ENCODE data around the gene ARL8A. TPM values are rescaled to one million over a fixed set of nuclear protein-coding genes. Genes with fewer than 3 reads are reported as not detected.
"Not testable (repeated sequence)": the region's sequence is repeated elsewhere in the genome, so short reads cannot be mapped to it uniquely, and the experiment has no call there.

Gene ARL8A
- total and polyA plus RNA-seq, 2 donors (not counting 1 experiment from before 2014, with no cell fraction given), result 67.6 to 70.7 TPM

DNA sequence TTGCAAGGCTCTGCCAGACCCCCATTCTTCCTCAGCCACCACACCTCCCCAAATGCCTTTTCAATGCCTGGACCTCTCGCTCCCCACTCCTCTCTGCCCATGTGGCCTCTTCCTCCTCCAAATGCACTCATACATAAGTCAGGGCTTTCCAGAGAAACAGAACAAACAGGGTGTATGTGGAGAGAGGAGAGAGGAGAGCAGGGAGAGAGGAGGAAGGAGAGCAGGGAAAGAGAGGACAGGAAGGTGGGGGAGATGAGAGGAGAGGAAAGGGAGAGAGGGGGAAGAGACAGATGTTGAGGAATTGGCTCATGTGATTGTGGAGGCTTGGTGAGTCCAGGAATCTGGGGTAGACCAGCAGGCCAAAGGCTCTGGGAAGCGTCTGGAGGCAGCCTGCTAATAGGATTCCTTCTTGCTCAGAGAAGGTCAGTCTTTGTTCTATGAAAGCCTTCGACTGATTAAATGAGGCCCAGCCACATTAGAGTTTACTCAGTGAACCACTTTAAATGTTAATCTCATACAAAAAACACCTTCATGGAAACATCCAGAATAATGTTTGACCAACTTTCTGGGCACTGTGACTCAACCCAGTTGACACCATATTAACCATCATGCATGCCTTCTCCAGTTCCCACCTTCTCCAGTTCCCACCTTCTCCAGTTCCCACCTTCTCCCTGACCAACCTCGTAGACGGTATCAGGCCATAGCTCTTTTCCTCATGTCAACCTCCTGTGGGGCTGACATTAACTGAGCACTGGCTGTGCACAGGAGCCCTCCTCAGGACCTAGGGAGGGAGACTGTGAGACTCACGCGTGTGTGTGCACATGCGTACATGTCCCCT is 37.7 kb upstream of the ARL8A start:
- no peak overlapping the region for H3K4me3 Mint-ChIP-seq
- Histone ChIP-seq H3K9me3 (ENCODE audit: control extremely low read depth in 1 of 3, control insufficient read depth in 2 of 3, insufficient read depth in 1 of 3, low read length in 2 of 3) (no peaks in the 10 kb centered on the region), H4K20me1 (ENCODE audit: control insufficient read depth, insufficient read depth, low read length, poor library complexity, severe bottlenecking) (no peaks in the 10 kb centered on the region), H3K27me3 (replicated peaks in 1 of 4; ENCODE audit: control extremely low read depth in 1 of 4, control insufficient read depth in 3 of 4, insufficient read depth in 4 of 4, low read length in 3 of 4) (peaks cover 0 to 25% (median 5%) of the 10 kb centered on the region in 4 experiments), H2AFZ (ENCODE audit: insufficient read depth, low read depth, low read length, poor library complexity, severe bottlenecking) (no peak overlapping the region), H3K4me2 (replicated peaks; ENCODE audit: low read depth, low read length, poor library complexity, severe bottlenecking) (no peak overlapping the region), H3K36me3 (replicated peaks in 1 of 2; ENCODE audit: control extremely low read depth in 1 of 2, control insufficient read depth in 1 of 2, extremely low read depth in 1 of 2, insufficient read depth in 2 of 2, low read length in 1 of 2) (no peaks in the 10 kb centered on the region), H3K79me2 (ENCODE audit: control insufficient read depth, insufficient read depth, low read length) (no peaks in the 10 kb centered on the region), H3K4me1 (ENCODE audit: control insufficient read depth in 2 of 2, insufficient read depth in 2 of 2, low read length in 2 of 2) (peaks cover 5 to 6% of the 10 kb centered on the region in 2 donors), H3K27ac (ENCODE audit: low read length in 2 of 2) (no peak overlapping the region), H3K4me3 (ENCODE audit: control extremely low read depth in 1 of 5, extremely low read depth in 1 of 5, insufficient read depth in 1 of 5, low read depth in 2 of 5, low read length in 4 of 5) (no peak overlapping the region), H3K9ac (ENCODE audit: low read length) (no peak overlapping the region)
- POLR2A ChIA-PET, result no interaction called here
- H3K27ac Mint-ChIP-seq, result no peak overlapping the region
- CTCF ChIA-PET, result interaction anchor here (1.6 to 5.6 kb wide), 3 partner anchors 11 to 27 kb away, joined by 7 to 37 read pairs (median 14); partner anchors contain the start of genes LGR6 and PTPN7
- DNase-seq (no peak), ATAC-seq (ENCODE audit: low read depth) (no peak)
- 96% methylated on average over 7 of the region's 8 CpGs for WGBS (ENCODE audit: insufficient coverage)
- intact Hi-C loops (cut with micrococcal nuclease), result no loop called here
- TF ChIP-seq, protein P1, sequence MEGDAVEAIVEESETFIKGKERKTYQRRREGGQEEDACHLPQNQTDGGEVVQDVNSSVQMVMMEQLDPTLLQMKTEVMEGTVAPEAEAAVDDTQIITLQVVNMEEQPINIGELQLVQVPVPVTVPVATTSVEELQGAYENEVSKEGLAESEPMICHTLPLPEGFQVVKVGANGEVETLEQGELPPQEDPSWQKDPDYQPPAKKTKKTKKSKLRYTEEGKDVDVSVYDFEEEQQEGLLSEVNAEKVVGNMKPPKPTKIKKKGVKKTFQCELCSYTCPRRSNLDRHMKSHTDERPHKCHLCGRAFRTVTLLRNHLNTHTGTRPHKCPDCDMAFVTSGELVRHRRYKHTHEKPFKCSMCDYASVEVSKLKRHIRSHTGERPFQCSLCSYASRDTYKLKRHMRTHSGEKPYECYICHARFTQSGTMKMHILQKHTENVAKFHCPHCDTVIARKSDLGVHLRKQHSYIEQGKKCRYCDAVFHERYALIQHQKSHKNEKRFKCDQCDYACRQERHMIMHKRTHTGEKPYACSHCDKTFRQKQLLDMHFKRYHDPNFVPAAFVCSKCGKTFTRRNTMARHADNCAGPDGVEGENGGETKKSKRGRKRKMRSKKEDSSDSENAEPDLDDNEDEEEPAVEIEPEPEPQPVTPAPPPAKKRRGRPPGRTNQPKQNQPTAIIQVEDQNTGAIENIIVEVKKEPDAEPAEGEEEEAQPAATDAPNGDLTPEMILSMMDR (IDR thresholded peaks at IDR 0.05), result no peak
- no peak for TF ChIP-seq EZH2 (IDR thresholded peaks at IDR 0.05; ENCODE audit: borderline replicate concordance, insufficient read depth, low read depth, low read length, poor library complexity, severe bottlenecking)
- H3K27me3 Mint-ChIP-seq, result peaks cover 35% of the 10 kb centered on the region
- peaks cover 11% of the 10 kb centered on the region for H3K4me1 Mint-ChIP-seq
- H3K9me3 Mint-ChIP-seq (ENCODE audit: insufficient read depth), result no peaks in the 10 kb centered on the region

DNA sequence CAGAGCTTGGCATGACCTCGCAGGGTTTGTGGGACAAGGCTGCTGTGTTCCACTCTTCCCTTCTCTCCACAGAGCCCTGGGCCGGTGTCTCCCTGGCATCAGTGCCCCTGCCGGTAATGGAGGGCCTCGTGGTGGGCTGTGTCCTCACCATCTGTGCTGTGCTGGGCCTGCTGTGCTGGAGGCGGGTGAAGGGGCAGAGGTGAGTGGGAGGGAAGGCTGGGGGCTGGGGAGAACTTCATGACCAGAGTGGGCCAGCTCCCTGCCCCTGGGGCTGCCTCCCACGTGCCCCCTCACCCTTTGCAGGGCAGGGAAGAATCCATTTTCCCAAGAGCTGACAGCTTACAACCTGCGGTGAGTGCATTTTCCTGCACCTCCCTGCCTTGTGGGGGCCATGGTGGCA is 37.0 kb upstream of the ARL8A start:
- Mint-ChIP-seq H3K27me3 (peaks cover 32% of the 10 kb centered on the region), H3K4me1 (peaks cover 11% of the 10 kb centered on the region), H3K4me3 (no peak overlapping the region), H3K9me3 (ENCODE audit: insufficient read depth) (no peaks in the 10 kb centered on the region), H3K27ac (no peak overlapping the region)
- no peaks in the 10 kb centered on the region for H3K36me3 ChIP-seq (replicated peaks in 1 of 2; ENCODE audit: control extremely low read depth in 1 of 2, control insufficient read depth in 1 of 2, extremely low read depth in 1 of 2, insufficient read depth in 2 of 2, low read length in 1 of 2)
- WGBS (ENCODE audit: insufficient coverage), result 88% methylated on average over 7 of the region's 7 CpGs
- no peak overlapping the region for H3K9ac ChIP-seq (ENCODE audit: low read length)
- no peak overlapping the region for H3K4me2 ChIP-seq (replicated peaks; ENCODE audit: low read depth, low read length, poor library complexity, severe bottlenecking)
- no peak overlapping the region for H2AFZ ChIP-seq (ENCODE audit: insufficient read depth, low read depth, low read length, poor library complexity, severe bottlenecking)
- no peaks in the 10 kb centered on the region for H4K20me1 ChIP-seq (ENCODE audit: control insufficient read depth, insufficient read depth, low read length, poor library complexity, severe bottlenecking)
- no peak overlapping the region for H3K27ac ChIP-seq (ENCODE audit: low read length in 2 of 2)
- H3K27me3 ChIP-seq (replicated peaks in 1 of 4; ENCODE audit: control extremely low read depth in 1 of 4, control insufficient read depth in 3 of 4, insufficient read depth in 4 of 4, low read length in 3 of 4), result peaks cover 0 to 22% (median 5%) of the 10 kb centered on the region in 4 experiments
- ATAC-seq (ENCODE audit: low read depth), result no peak
- ChIA-PET CTCF (interaction anchor here (1.4 to 3.1 kb wide), 3 partner anchors 8 to 18 kb away, joined by 5 to 18 read pairs (median 6); no protein-coding TSS in a partner anchor), POLR2A (no interaction called here)
- intact Hi-C loops (cut with micrococcal nuclease), result no loop called here
- no peaks in the 10 kb centered on the region for H3K9me3 ChIP-seq (ENCODE audit: control extremely low read depth in 1 of 3, control insufficient read depth in 2 of 3, insufficient read depth in 1 of 3, low read length in 2 of 3)
- no peak for DNase-seq
- TF ChIP-seq, protein P1 (IDR thresholded peaks at IDR 0.05), result no peak
- TF ChIP-seq EZH2 (IDR thresholded peaks at IDR 0.05; ENCODE audit: borderline replicate concordance, insufficient read depth, low read depth, low read length, poor library complexity, severe bottlenecking), result no peak
- no peak overlapping the region for H3K4me3 ChIP-seq (ENCODE audit: control extremely low read depth in 1 of 5, extremely low read depth in 1 of 5, insufficient read depth in 1 of 5, low read depth in 2 of 5, low read length in 4 of 5)
- H3K79me2 ChIP-seq (ENCODE audit: control insufficient read depth, insufficient read depth, low read length), result no peaks in the 10 kb centered on the region
- peaks cover 5 to 6% of the 10 kb centered on the region in 2 donors for H3K4me1 ChIP-seq (ENCODE audit: control insufficient read depth in 2 of 2, insufficient read depth in 2 of 2, low read length in 2 of 2)

DNA sequence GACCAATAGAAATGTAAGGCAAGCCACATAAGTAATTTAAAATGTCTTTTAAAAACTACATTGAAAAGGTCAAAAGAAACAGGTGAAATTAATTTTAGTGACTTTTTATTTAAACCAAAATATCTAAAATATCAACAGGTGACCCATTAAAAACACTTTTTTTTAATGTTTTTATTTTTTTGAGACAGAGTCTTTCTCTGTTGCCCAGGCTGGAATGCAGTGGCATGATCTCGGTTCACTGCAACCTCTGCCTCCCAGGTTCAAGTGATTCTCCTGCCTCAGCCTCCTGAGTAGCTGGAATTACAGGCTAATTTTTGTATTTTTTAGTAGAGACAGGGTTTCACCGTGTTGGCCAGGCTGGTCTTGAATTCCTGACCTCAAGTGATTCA is 36.2 kb upstream of the ARL8A start:
- H3K79me2 ChIP-seq (ENCODE audit: control insufficient read depth, insufficient read depth, low read length); H3K9ac ChIP-seq (ENCODE audit: low read length); H4K20me1 ChIP-seq (ENCODE audit: control insufficient read depth, insufficient read depth, low read length, poor library complexity, severe bottlenecking); H2AFZ ChIP-seq (ENCODE audit: insufficient read depth, low read depth, low read length, poor library complexity, severe bottlenecking); H3K9me3 Mint-ChIP-seq (ENCODE audit: insufficient read depth); intact Hi-C loops (cut with micrococcal nuclease); ATAC-seq (ENCODE audit: low read depth); H3K4me3 Mint-ChIP-seq; DNase-seq; H3K9me3 ChIP-seq (ENCODE audit: control extremely low read depth in 1 of 3, control insufficient read depth in 2 of 3, insufficient read depth in 1 of 3, low read length in 2 of 3); H3K27ac Mint-ChIP-seq; H3K4me2 ChIP-seq (replicated peaks; ENCODE audit: low read depth, low read length, poor library complexity, severe bottlenecking); POLR2A ChIA-PET; H3K27ac ChIP-seq (ENCODE audit: low read length in 2 of 2); H3K4me1 ChIP-seq (ENCODE audit: control insufficient read depth in 2 of 2, insufficient read depth in 2 of 2, low read length in 2 of 2); H3K4me3 ChIP-seq (ENCODE audit: control extremely low read depth in 1 of 5, extremely low read depth in 1 of 5, insufficient read depth in 1 of 5, low read depth in 2 of 5, low read length in 4 of 5); H3K36me3 ChIP-seq (replicated peaks in 1 of 2; ENCODE audit: control extremely low read depth in 1 of 2, control insufficient read depth in 1 of 2, extremely low read depth in 1 of 2, insufficient read depth in 2 of 2, low read length in 1 of 2): not testable (repeated sequence)
- WGBS (ENCODE audit: insufficient coverage), result 92% methylated on average over 2 of the region's 2 CpGs
- peaks cover 11% of the 10 kb centered on the region for H3K4me1 Mint-ChIP-seq
- peaks cover 0 to 16% (median 5%) of the 10 kb centered on the region in 4 experiments for H3K27me3 ChIP-seq (replicated peaks in 1 of 4; ENCODE audit: control extremely low read depth in 1 of 4, control insufficient read depth in 3 of 4, insufficient read depth in 4 of 4, low read length in 3 of 4)
- CTCF ChIA-PET, result interaction anchor here (1.3 to 3.1 kb wide), 6 partner anchors 9 to 136 kb away, joined by 3 to 18 read pairs (median 6); partner anchors contain the start of gene PTPN7
- H3K27me3 Mint-ChIP-seq, result peaks cover 29% of the 10 kb centered on the region

Measured in B cell (primary cell).